Muscle of arm (tissue), 12 donors: ENCODE measurements around the gene KCNT1. TPM values are rescaled to one million over a fixed set of nuclear protein-coding genes. Genes with fewer than 3 reads are reported as not detected.

ENCODE experiments used
- DNase-seq: peaks from one replicate; pipeline ENCODE4 v3.0.0-alpha.2; 2013
- polyA plus RNA-seq, 12 donors: library from polyadenylated mRNA; unstranded; fragments of 120-200 nt; gene quantifications; one replicate each; pipeline ENCODE4 v1.2.1, GENCODE V29; 2013; ENCODE audit not compliant: insufficient read length in 12 of 12

The KCNT1 gene
- polyA plus RNA-seq, 12 donors, result 4.4 to 13.2 (median 8.2) TPM; not detected in 1

DNA sequence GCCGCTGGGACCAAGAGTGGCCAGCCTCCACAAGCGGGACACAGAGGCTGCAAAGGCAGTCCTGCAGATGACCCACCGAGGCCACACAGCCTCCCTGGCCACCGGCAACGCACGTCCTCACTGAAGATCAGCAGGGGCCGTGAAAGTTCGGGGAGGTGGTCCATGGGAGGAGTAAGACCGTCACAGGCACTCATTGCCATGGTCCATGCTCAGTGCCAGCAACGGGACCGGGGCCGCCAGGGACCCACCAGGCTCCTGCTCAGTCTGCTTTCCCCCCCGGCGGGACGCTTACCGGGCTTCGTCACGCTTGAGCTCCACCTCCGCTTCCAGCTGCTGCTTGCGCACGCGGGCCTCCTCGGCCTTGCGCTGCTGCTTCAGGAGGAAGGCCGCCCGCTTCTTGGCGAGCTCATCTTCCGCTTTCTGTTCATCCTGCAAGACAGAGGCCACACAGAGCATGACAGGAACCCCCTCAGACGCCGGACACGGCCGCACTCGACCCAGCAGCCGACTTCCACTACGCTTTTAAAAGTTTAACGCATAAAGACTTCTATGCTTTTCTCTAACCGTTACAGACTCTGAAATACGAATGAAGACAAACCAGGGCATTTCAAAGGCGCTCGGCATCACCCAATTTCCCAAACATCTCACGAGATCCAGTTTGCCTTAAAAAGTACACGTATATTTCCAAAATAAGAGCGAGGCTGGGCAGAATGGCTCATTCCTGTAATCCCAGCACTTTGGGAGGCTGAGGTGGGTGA, 116.9 kb downstream of the KCNT1 start:
- no peak for DNase-seq

DNA sequence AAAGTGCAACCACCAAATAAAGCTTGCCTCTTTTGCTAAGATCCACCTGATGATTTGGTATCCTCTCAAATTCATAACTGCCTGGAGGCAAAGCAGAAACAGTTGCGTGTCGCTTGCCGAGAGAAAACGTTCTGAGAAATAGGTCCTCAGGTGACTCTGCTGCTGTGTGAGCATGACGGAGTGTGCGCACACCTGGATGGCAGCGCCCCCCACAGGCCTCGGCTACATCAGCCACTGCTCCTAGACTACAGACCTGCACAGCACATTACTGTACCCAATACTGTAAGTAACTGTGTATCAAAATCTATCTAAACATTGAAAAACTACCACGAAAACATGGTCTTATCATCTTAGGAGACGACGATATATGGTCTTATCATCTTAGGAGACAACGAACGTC, 117.9 kb downstream of the KCNT1 start:
- DNase-seq, result no peak

DNA sequence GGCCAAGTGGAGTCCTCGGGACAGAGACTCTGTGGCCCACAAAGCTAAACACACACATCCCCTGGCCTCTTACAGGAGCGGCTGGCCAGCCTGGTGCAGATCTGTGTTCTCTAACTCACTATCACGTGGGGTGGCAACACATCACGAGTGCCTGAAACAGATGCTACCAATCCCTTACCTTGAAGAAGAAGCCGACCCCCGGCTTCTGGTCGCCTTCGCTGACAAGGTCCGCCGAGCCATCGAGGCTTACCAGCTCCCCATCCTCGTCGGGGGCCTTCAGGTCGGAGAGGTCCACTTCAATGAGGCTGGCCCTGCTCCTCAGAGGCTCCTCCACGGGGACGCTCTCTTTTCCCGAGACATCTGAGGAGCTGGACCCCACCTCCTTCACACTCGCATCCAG, 118.7 kb downstream of the KCNT1 start:
- DNase-seq, result no peak

DNA sequence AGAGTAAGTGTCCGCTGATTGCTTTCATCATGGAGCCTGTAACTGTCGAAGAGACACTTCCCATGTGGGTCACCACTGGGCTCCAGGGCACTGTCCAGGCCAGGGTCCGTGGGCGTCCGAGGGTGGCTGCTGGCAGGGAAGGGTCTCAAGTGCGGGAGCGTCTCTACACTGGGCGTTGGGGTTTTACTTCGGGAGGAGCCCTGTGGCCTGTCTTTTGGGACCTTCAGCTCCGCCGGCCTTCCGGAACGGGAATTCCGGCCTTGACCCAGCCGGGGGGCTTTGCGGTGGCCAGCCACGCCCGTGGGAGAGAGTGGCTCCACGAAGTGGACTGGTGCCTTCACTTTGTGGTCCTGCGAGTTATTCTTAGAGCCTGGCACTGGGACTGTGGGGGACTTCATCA, 119.1 kb downstream of the KCNT1 start:
- DNase-seq, result no peak

DNA sequence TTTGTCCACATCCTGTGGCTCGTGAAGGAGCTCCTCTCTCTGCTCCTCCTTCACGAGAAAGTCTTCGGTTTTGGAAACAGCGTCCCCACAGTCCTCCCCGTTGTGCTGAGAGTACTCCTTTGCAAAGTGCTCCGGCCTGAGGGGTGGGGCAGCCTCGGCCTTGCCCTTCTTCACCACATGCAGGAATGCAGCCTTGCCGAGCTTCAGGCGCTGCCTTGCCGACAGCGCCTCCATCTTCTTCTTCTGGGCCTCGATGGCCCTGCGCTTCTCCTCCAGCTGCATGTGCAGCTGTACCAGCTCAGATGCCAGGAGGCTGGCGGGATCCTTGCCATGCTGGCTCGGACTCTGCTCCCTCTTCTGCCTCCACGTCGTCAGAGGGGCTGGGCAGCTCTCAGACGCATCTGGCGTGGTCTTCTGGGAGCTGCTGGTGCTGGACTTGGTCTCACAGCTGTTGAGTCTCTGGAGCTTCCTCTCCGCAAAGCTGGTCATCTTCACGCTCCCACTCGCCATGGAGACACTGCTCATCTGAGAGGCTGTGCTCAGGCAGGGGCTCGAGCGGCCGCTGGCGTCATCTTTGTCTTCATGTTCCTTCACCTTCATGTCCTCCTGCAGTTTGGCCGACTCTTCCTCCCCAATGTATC, 119.9 kb downstream of the KCNT1 start:
- no peak for DNase-seq

DNA sequence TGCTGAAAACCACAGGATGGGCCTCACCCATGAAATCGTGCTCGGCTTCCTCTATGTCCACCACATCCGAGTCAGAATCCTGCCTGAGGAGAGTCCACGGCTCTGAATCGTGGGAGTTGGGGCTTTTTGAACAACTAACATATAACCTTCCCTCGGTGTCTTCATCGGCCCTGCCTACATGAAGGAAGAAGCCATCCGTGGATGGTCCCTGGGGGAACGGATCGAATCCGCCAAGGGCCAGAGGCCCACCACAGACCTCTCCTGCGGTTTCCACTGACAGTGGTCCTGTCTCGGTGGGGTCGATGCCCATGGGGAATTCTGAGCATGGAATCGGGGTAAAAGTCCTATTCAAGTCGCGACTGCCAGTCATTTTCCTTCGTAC, 120.4 kb downstream of the KCNT1 start:
- no peak for DNase-seq

DNA sequence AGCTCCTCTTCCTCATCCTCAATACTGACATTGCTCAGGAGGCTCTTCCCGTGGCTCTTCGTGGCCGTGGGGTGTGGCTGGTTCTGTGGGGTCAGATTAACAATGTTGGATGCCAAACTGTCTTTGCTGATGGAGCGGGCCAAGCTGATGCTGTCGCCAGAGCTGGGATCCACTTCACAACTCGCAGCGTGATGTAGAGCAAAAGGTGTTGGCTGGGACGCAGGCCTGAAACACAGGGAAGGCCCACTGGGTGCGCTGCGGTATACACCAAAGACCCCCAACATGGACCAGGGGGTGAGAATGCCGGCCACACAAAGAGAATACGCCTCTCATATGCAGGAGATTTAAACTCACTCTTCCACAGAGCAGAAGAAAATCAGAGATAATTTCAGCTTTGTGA, 121.1 kb downstream of the KCNT1 start:
- no peak for DNase-seq

DNA sequence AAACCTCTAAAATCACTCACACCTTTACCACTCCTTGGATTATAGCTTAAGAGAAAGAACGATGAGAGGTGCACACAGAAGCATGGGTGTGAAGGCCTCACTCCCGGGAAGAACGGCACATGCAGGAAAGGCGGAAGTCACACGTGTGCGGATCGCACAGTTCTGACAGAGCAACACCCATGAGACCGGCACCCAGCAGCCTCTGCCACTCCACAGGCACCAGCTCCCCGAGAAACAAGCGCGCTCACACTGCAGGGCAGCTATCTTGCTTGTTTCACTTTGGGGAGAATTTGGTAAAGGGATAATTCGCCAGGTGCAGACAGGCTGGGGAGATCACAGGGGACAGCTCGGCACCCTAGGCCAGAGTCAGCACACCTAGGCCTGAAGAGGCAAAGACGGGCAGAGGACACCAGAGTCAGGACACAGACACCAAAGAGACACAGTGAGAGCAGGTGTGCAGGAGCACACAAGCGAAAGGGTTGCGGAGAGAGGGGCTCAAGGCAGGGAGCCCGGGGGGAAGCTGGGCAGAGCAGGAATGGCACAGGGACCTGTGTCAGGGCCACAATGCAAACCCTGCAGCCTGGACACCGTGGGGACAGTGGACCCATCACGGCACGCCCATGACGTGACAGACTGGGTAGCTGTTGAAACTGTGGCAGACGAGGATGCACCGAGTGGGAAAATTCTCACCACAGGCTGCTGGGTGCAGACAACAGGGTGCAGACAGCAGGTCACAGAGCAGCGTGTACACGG, 123.6 kb downstream of the KCNT1 start:
- DNase-seq, result no peak

DNA sequence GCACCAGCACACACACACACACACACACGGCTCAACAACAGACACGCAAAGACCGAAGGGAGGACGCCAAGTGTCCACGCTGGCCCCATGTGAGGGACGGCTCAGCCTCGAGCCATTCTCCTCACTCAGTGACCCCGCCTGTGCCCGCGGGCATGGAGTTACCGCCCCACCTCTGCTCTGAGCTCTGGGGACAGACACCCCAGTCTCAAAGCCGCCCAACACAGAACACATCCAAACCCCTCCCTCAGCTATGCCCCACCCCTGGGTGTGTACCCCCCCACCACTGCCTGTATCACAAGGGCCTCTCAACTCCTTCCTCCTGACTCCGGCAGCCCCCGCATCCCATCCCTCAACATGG, 124.2 kb downstream of the KCNT1 start:
- DNase-seq, result no peak

DNA sequence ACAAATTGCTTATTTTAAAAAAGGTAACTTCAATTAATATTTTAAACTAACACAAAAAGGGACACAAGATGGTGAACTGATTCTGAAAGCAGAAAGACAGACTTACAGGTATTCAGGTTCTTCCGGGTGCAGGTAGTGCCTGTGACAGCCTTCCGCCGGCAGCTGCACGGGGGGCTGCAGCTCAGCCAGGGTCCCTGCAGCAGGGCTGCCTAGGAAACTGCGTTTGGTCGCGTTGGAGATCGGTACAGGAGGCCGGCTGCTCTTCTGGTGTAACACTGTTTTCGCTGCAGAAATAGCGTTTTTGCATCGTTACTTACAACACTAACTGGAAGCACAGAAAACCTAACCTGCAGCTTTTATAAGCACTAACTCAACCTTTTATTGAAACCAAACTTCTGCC, 125.3 kb downstream of the KCNT1 start:
- DNase-seq, result no peak

DNA sequence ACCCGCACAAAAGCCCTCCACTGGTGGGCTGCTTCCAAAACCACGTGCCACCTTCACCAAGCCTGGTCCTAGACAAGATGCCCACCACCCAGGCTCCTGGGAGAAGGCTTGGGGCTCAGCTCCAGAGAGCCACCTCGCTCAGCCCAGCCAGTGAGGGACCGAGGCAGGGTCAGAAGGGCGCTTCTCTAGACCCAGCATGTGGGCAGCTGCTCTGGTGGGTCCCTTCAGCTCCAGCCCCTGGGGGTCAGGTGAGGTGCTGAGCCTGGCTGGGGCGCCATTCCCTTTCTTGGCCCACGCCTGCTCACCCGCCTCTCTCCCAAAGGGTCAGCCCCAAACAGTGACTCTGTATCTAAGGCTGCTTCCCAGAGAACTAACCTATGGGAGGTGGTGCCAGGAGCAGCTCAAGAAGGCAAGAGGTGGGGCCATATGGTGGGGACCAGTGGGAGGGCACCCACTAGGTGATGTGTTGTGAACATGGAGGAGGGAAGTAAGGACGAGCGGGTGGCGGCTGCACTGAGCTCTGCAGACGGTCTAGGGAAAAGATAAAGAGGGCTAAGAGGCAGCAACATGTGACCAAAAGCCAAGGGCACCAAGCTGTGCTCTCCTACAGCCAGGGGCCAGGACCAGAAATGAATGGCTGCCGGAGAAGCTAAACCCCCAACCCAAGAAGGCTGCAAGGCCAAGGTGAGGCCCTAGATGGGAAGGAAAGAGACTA, 126.0 kb downstream of the KCNT1 start:
- no peak for DNase-seq

DNA sequence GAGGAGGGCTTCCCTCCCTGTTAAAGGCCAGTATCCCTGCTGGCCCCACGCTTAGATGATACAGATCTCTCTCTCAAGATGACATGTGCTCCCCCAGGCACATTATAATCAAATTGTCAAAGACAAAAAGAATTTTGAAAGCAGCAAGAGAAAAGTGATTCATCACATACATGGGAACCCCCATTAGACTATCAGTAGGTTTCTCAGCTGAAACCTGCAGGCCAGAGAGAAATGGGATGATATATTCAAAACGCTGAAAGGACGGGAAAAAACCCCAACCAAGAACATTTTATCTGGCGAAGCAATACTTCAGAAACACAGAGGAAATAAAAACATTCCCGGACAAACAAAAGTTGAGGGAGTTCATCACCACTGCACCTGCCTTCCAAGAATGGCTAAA, 126.7 kb downstream of the KCNT1 start:
- DNase-seq, result no peak

DNA sequence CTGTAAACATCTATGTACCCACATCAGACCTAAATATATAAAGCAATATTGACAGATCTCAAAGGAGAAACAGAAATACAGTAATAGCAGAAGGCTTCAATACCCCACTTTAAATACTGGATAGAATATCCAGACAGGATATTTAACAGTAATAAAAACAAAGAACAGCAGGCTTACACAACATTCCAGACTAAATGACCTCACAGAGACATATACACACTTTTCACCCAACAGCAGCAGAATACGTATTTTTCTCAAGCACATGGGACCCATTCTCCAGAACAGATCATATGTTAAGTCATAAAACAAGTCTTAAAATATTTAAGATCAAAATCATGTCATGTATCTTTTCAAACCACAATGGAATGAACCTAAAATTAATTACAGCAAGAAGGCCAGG, 128.5 kb downstream of the KCNT1 start:
- no peak for DNase-seq

DNA sequence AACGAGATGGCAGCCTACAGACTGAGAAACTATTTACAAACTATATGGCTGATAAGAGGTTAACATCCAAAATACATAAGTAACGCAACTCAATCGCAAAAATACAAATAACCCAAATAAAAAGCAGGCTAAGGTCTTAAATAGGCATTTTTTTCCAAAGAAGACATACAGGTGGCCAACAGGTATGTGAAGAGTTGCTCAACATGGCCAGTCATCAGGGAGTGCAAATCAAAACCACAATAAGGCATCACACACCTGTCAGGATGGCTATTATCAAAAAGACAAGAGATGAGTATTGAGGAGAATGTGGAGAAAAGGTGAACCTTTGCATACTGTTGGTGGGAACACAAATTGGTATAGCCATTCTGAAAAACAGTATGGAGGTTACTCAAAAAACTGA, 131.9 kb downstream of the KCNT1 start:
- no peak for DNase-seq

DNA sequence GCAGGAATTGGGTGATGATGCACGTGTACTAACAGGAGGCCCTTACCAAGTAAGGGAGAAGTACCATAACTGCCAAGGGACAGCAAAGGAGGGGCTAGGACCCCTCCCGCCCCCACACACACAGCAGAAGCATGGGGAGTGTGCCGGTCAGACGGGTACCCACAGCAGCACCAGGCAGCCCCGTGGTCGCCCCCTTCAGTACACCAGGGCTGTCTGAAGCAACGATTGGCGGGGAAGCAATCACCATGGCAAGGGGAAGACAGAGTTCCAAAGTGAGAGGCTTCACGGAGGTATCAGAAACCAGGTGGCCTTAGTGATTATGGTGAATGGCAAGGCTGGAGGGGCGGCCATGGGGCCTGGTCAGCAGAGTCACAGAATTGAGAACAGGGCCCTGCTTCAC, 133.1 kb downstream of the KCNT1 start:
- no peak for DNase-seq

DNA sequence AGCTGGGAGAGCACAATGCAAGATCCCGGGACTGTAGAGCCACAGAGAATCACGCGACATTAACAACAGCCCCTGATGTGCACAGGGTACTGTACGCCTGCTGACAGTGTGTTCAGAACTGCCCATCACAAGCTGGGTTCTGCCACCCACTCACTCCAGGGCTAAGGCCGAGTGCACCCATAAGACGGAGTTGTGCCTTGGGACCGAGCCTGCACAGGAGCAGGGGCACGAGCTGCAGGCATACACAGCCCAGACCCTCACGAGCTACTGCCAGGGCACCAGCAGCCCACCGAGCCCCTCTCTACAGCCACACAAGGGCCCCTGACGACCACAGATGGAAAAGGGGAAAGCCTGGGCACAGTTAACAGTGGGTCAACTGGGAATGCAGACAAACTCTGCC, 137.5 kb downstream of the KCNT1 start:
- DNase-seq, result no peak

DNA sequence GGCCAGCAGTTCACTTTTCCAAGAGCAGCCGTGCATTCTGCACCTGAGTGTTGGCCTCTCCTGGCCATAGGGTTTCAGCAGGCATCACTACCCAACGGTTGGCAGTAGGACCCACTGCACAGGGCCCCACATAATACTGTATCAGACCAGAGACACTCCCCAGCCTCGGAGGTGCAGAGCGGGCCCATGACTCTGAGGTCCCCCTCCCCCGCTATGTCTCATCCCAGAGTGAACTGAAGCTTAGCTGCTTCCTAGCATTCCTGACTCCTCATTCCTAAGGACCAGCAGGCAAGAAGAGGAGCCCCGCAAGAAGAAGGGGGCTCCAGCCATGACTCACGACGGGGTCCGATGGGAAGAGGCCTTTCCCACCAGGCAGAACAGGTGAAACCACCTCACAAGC, 138.1 kb downstream of the KCNT1 start:
- DNase-seq, result no peak

DNA sequence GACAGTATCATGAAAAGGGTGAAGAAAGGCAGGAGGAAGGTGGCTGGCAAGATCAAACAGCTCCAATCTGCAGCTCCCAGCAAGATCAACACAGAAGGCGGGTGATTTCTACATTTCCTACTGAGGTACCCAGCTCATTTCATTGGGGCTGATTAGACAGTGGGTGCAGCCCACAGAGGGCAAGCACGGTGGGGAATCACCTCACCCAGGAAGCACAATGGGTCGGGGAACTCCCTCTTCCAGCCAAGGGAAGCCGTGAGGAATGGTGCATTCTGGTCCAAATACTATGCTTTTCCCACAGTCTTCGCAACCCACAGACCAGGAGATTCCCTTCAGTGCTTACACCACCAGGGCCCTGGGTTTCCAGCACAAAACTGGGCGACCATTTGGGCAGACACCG, 138.6 kb downstream of the KCNT1 start:
- no peak for DNase-seq
